ENCODE results near the gene TMEM38B.

- TF ChIP-seq PATZ1 (CRISPR knock-in tag; IDR thresholded peaks at IDR 0.05; ENCODE audit: borderline replicate concordance), result no peak
- TF ChIP-seq ZFP3 (CRISPR knock-in tag; IDR thresholded peaks at IDR 0.05), result no peak
- TF ChIP-seq, protein P1, sequence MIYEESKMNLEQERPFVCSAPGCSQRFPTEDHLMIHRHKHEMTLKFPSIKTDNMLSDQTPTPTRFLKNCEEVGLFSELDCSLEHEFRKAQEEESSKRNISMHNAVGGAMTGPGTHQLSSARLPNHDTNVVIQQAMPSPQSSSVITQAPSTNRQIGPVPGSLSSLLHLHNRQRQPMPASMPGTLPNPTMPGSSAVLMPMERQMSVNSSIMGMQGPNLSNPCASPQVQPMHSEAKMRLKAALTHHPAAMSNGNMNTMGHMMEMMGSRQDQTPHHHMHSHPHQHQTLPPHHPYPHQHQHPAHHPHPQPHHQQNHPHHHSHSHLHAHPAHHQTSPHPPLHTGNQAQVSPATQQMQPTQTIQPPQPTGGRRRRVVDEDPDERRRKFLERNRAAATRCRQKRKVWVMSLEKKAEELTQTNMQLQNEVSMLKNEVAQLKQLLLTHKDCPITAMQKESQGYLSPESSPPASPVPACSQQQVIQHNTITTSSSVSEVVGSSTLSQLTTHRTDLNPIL (CRISPR knock-in tag; IDR thresholded peaks at IDR 0.05; ENCODE audit: low read depth), result no peak
- TF ChIP-seq ZFP30 (CRISPR knock-in tag; IDR thresholded peaks at IDR 0.05), result no peak
- TF ChIP-seq ZC3H10 (CRISPR knock-in tag; IDR thresholded peaks at IDR 0.05), result no peak
- no peak for TF ChIP-seq GLIS3 (CRISPR knock-in tag; IDR thresholded peaks at IDR 0.05)
- TF ChIP-seq TOX (CRISPR knock-in tag; IDR thresholded peaks at IDR 0.05; ENCODE audit: borderline replicate concordance), result no peak
- TF ChIP-seq, protein P2, sequence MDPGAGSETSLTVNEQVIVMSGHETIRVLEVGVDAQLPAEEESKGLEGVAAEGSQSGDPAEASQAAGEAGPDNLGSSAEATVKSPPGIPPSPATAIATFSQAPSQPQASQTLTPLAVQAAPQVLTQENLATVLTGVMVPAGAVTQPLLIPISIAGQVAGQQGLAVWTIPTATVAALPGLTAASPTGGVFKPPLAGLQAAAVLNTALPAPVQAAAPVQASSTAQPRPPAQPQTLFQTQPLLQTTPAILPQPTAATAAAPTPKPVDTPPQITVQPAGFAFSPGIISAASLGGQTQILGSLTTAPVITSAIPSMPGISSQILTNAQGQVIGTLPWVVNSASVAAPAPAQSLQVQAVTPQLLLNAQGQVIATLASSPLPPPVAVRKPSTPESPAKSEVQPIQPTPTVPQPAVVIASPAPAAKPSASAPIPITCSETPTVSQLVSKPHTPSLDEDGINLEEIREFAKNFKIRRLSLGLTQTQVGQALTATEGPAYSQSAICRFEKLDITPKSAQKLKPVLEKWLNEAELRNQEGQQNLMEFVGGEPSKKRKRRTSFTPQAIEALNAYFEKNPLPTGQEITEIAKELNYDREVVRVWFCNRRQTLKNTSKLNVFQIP (CRISPR knock-in tag; IDR thresholded peaks at IDR 0.05; ENCODE audit: borderline replicate concordance, low read depth), result no peak
- TF ChIP-seq SNAI2 (CRISPR knock-in tag; IDR thresholded peaks at IDR 0.05), result no peak
These were observed 3.5 kb downstream of the TMEM38B start for GRCh38 chr9:105697871-105698270.
